Brain microvascular endothelial cell (primary cell): ENCODE data around the gene MND1.

Experiments used
- DNase-seq: peaks from one replicate; pipeline ENCODE4 v3.0.0-alpha.2; 2020
- H3K27ac ChIP-seq: fragments of 250-450 bp; sonication (Bioruptor Pico); 2 replicates; pipeline ENCODE4 v1.5.1; 2020; ENCODE audit warnings: mild to moderate bottlenecking, moderate library complexity
- H3K27me3 ChIP-seq: fragments of 250-450 bp; sonication (Bioruptor Pico); replicated peaks from 2 replicates; pipeline ENCODE4 v1.5.1; 2020; ENCODE audit warnings: mild to moderate bottlenecking
- H3K36me3 ChIP-seq: fragments of 250-450 bp; sonication (Bioruptor Pico); replicated peaks from 2 replicates; pipeline ENCODE4 v1.5.1; 2020; ENCODE audit warnings: mild to moderate bottlenecking
- H3K4me3 ChIP-seq: 2 replicates; pipeline ENCODE4 v1.5.1; 2011; ENCODE audit warnings: low read depth, mild to moderate bottlenecking, control low read depth, low read length, moderate library complexity
- in situ Hi-C: cut with HindIII; loops from 2 replicates; pipeline ENCODE4 v1.10.0; 2017; ENCODE audit warnings: low sequenced_read_pairs, low pct_ligation_motif_present
- TF ChIP-seq, protein P1 (sequence below): IDR thresholded peaks from 2 replicates; pipeline ENCODE4 v1.5.1; 2011; ENCODE audit warnings: low read depth, mild to moderate bottlenecking, moderate library complexity, low read length, control low read depth, inconsistent platforms; ENCODE audit errors: missing control alignments

MND1 gene, protein sequence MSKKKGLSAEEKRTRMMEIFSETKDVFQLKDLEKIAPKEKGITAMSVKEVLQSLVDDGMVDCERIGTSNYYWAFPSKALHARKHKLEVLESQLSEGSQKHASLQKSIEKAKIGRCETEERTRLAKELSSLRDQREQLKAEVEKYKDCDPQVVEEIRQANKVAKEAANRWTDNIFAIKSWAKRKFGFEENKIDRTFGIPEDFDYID

DNA sequence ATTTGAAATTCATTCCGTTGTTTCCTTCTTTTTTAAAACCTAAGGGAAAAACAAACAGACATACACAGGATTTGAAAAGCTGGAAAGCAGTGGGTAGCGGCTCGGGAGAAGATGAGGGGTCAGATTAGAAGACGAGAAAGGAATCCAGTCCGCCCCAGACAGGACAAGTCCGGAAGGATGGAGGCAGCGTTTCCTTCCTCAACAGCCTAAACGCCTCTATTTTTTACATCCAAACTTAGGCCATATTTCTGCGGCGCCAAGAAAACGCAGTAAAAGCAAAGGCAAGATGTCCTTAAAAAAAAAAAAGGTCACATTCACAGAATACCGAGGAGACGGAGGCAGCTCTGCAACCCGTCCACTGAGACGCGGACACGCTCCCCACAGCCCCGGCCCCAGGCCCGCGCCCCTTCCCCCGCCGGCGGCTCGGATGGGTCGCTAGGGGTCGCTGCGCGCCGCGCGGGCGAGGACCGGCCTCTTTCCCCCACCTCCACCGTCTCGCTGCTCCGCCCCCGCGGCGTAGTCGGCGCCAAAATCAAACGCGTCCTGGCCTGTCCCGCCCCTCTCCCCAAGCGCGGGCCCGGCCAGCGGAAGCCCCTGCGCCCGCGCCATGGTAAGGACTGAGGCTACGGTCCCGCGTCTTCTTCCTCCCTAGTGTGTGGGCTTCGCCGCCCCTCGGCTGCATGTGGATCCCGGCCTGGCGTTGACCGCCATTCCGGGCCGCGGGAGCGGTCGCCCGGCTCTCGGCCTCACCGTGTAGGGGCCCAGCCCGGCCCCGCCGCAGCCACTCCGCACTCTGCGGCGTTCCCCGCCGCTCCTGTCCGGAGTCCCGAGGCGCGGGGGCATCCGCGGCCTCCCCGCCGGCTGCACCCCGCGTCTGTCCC lies at the start of gene MND1:
Gene MND1 (plus strand): TSS at position 558 of the 881 bp plus-strand sequence. CDS start 50 bp downstream, at position 608.
- peak; percentile 54 for DNase-seq
- in situ Hi-C loops, result no loop called here
- peak within 1 kb of the TSS; percentile 75 for H3K4me3 ChIP-seq
- H3K27ac ChIP-seq, result no peak within 1 kb of the TSS
- no peaks in the 10 kb centered on the region for H3K36me3 ChIP-seq
- TF ChIP-seq, protein P1, sequence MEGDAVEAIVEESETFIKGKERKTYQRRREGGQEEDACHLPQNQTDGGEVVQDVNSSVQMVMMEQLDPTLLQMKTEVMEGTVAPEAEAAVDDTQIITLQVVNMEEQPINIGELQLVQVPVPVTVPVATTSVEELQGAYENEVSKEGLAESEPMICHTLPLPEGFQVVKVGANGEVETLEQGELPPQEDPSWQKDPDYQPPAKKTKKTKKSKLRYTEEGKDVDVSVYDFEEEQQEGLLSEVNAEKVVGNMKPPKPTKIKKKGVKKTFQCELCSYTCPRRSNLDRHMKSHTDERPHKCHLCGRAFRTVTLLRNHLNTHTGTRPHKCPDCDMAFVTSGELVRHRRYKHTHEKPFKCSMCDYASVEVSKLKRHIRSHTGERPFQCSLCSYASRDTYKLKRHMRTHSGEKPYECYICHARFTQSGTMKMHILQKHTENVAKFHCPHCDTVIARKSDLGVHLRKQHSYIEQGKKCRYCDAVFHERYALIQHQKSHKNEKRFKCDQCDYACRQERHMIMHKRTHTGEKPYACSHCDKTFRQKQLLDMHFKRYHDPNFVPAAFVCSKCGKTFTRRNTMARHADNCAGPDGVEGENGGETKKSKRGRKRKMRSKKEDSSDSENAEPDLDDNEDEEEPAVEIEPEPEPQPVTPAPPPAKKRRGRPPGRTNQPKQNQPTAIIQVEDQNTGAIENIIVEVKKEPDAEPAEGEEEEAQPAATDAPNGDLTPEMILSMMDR, result peak; percentile 65
- no peaks in the 10 kb centered on the region for H3K27me3 ChIP-seq

DNA sequence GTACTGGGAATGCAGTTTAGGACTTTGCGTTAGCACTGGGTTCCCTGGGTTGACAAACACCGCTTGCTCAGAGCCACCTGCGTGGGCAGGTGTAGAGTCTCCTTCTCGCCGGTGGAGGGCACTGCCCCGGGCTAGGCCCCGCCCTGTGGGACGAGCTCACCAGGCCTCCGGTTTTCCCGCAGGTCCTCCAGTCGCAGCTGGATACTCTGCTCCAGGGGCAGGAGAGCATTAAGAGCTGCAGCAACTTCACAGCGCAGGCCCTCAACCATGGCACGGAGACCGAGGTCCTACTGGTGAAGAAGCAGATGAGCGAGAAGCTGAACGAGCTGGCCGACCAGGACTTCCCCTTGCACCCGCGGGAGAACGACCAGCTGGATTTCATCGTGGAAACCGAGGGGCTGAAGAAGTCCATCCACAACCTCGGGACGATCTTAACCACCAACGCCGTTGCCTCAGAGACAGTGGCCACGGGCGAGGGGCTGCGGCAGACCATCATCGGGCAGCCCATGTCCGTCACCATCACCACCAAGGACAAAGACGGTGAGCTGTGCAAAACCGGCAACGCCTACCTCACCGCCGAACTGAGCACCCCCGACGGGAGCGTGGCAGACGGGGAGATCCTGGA lies 49.2 kb upstream of the MND1 start:
- Histone ChIP-seq H3K27me3 (no peaks in the 10 kb centered on the region), H3K36me3 (no peaks in the 10 kb centered on the region), H3K27ac (no peak overlapping the region), H3K4me3 (no peak overlapping the region)
- TF ChIP-seq, protein P1, result no peak
- DNase-seq, result no peak
- in situ Hi-C loops, result no loop called here

DNA sequence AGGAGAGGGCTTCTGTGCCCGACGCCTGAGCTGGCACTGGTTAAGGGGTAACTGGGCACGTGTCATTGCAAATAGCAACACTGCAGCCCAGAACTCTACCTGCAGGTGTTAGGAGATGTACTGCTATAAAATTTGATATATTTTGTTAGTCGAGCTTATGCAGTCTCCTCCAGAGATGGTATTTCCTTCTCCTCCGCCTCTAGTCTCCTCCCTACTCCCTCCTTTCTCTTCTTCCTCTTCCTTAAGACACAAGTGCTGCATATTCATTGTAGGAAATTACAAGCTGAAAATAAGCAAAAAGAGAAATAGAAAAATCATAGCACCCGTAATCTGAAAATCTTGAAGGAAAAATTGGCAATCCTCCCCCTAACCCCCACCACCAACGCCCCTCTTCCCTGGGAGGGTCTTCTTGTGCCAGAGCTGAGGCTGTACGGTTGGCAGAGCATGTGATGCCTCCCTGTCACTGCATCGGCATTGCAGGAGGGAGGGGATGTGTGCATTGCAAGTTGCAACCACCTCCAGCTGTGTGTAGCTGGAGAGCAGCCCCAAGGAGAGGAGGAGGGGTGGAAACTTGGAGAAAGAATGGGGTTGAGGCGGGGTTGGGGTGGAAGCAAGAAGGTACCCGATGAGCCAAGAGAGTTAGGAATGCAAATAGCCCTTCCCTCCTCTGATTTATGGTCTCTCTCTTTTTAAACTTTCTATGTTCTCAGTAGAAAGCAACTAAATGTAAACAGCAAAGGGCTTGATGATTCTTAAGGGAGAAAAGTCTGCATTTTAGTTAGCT lies 48.3 kb upstream of the MND1 start:
- in situ Hi-C loops, result no loop called here
- Histone ChIP-seq H3K27me3 (no peaks in the 10 kb centered on the region), H3K36me3 (no peaks in the 10 kb centered on the region), H3K4me3 (no peak overlapping the region), H3K27ac (no peak overlapping the region)
- TF ChIP-seq, protein P1, result no peak
- DNase-seq, result no peak

DNA sequence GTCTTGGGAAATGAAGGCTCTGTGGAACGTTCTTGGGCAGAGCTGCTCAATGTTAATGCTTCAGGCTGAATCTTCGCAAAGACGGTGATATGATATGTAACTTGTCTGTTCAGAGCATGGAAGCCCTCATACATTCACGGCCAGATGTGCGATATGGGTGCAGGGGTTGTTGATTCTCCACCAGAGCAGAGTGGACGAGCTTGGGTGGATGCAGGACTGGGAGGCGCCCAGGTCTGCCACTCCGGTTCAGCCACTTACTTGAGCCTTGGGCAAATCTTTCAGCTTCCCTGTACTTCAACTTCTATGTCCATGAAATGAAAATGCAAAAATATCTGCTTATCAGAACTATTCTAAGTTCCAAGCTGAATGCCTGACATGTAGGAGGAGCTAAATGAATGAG lies 47.4 kb upstream of the MND1 start:
- Histone ChIP-seq H3K27me3 (no peaks in the 10 kb centered on the region), H3K4me3 (no peak overlapping the region), H3K36me3 (no peaks in the 10 kb centered on the region), H3K27ac (no peak overlapping the region)
- in situ Hi-C loops, result no loop called here
- TF ChIP-seq, protein P1, result no peak
- DNase-seq, result no peak

DNA sequence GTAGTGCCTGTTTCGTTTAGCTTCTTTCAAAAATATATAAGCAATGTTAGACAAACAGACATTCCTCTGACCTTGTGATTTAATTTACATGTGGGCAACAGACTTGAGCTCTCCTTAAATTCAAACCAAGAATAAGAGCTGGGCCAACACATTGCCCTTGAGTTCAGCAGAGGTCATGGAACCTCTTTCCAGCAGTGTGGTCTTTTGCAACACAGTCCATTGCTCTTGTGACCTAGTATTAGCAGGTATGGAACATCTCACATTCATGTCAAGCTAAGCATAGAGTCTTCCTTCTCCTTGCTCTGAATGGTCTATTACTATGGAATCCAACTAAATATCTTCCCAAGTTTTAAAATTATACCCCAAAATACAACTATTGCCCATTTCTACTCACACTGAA lies 33.7 kb upstream of the MND1 start:
- DNase-seq, result no peak
- in situ Hi-C loops, result no loop called here
- Histone ChIP-seq H3K36me3 (no peaks in the 10 kb centered on the region), H3K4me3 (no peak overlapping the region), H3K27me3 (no peaks in the 10 kb centered on the region), H3K27ac (no peak overlapping the region)
- TF ChIP-seq, protein P1, result no peak
